ENCODE data around the gene KDELR3.

The KDELR3 gene

DNA sequence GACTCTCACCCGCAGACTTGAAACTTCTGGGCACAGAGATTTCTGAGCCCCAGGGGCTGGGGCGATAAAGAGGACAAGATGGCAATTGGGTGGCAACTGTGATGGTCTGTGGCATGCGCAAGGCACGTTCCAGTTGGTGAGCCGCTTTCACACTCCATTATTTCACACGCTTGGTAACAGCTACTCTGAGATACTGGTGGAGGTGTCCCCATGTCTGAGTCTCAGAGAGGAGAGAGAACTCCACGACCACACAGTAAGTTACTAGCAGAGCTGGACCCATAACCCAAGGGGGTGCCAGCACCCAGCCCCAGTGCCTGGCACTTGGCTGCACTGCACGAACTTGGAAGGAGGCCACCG lies 6.9 kb upstream of the KDELR3 start:
- TF ChIP-seq EGR1 (IDR thresholded peaks at IDR 0.05) = no peak
- TF ChIP-seq FOXM1 (IDR thresholded peaks at IDR 0.05; ENCODE audit: borderline replicate concordance, low read depth) = no peak
- TF ChIP-seq YY1 (IDR thresholded peaks at IDR 0.05; ENCODE audit: low read depth) = no peak; the same call in 1 of the 2 replicates
- no peak for TF ChIP-seq CREB1 (IDR thresholded peaks at IDR 0.05; ENCODE audit: low read depth)
- TF ChIP-seq TCF12 (IDR thresholded peaks at IDR 0.05; ENCODE audit: low read depth) = no peak
- TF ChIP-seq, protein P1, sequence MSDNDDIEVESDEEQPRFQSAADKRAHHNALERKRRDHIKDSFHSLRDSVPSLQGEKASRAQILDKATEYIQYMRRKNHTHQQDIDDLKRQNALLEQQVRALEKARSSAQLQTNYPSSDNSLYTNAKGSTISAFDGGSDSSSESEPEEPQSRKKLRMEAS (IDR thresholded peaks at IDR 0.05) = no peak
- no peak for TF ChIP-seq EP300 (IDR thresholded peaks at IDR 0.05; ENCODE audit: borderline replicate concordance)
- TF ChIP-seq RAD21 (IDR thresholded peaks at IDR 0.05; ENCODE audit: low read depth) = no peak
- no peak for TF ChIP-seq TEAD4 (IDR thresholded peaks at IDR 0.05)
- TF ChIP-seq CEBPB (IDR thresholded peaks at IDR 0.05) = no peak
- TF ChIP-seq, protein P2, sequence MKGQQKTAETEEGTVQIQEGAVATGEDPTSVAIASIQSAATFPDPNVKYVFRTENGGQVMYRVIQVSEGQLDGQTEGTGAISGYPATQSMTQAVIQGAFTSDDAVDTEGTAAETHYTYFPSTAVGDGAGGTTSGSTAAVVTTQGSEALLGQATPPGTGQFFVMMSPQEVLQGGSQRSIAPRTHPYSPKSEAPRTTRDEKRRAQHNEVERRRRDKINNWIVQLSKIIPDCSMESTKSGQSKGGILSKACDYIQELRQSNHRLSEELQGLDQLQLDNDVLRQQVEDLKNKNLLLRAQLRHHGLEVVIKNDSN (IDR thresholded peaks at IDR 0.05) = no peak
- no peak for TF ChIP-seq ZBTB7A (IDR thresholded peaks at IDR 0.05; ENCODE audit: low read depth)
- TF ChIP-seq NFIC (IDR thresholded peaks at IDR 0.05) = no peak
- TF ChIP-seq, protein P3, sequence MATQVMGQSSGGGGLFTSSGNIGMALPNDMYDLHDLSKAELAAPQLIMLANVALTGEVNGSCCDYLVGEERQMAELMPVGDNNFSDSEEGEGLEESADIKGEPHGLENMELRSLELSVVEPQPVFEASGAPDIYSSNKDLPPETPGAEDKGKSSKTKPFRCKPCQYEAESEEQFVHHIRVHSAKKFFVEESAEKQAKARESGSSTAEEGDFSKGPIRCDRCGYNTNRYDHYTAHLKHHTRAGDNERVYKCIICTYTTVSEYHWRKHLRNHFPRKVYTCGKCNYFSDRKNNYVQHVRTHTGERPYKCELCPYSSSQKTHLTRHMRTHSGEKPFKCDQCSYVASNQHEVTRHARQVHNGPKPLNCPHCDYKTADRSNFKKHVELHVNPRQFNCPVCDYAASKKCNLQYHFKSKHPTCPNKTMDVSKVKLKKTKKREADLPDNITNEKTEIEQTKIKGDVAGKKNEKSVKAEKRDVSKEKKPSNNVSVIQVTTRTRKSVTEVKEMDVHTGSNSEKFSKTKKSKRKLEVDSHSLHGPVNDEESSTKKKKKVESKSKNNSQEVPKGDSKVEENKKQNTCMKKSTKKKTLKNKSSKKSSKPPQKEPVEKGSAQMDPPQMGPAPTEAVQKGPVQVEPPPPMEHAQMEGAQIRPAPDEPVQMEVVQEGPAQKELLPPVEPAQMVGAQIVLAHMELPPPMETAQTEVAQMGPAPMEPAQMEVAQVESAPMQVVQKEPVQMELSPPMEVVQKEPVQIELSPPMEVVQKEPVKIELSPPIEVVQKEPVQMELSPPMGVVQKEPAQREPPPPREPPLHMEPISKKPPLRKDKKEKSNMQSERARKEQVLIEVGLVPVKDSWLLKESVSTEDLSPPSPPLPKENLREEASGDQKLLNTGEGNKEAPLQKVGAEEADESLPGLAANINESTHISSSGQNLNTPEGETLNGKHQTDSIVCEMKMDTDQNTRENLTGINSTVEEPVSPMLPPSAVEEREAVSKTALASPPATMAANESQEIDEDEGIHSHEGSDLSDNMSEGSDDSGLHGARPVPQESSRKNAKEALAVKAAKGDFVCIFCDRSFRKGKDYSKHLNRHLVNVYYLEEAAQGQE (IDR thresholded peaks at IDR 0.05; ENCODE audit: low read depth) = no peak
- TF ChIP-seq TAF1 (IDR thresholded peaks at IDR 0.05; ENCODE audit: low read depth) = no peak

DNA sequence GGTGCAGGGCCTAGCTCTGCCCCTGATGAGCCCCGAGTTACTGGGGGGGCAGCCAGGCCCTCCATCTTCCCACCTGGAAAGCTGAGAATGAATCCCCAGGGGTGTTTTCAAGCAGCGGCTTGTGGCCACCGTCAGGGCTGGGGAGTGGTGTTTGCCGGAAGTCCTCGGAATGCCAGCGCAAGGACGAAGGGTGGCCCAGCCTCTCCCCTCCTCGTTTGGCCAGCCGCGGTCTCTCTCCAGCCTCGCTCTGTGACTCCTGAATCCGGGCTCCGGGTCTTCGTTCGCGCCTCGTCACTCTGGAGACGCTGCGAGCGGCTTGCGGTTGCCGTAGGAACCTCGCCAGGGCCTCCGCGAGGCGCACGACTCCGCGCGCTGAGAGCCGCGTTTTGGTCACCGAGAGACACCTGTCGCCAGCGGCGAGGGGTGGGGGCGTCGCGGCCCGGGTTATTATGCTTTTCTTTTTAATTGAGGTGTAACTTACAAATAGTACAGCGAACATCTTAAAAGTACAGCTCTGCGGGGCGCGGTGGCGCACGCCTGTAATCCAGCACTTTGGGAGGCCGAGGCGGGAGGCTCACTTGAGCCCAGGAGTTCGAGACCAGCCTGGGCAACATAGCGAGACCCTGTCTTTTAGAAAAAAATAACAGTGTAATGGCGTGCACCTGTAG lies 6.3 kb upstream of the KDELR3 start:
- no peak for TF ChIP-seq CEBPB (IDR thresholded peaks at IDR 0.05)
- no peak; the same call in 1 of the 2 replicates for TF ChIP-seq EP300 (IDR thresholded peaks at IDR 0.05; ENCODE audit: borderline replicate concordance)
- TF ChIP-seq TEAD4 (IDR thresholded peaks at IDR 0.05) = 0 out of 2 replicates have a peak, but pooled peaks have one; percentile 14
- TF ChIP-seq FOXM1 (IDR thresholded peaks at IDR 0.05; ENCODE audit: borderline replicate concordance, low read depth) = no peak
- TF ChIP-seq, protein P1 (IDR thresholded peaks at IDR 0.05) = peak; percentile 92
- peak; percentile 34; the same call in 1 of the 2 replicates for TF ChIP-seq RAD21 (IDR thresholded peaks at IDR 0.05; ENCODE audit: low read depth)
- peak; percentile 46 for TF ChIP-seq NFIC (IDR thresholded peaks at IDR 0.05)
- TF ChIP-seq ZBTB7A (IDR thresholded peaks at IDR 0.05; ENCODE audit: low read depth) = peak; percentile 53; the same call in 1 of the 2 replicates
- TF ChIP-seq, protein P2 (IDR thresholded peaks at IDR 0.05) = 0 out of 2 replicates have a peak, but pooled peaks have one; percentile 25
- TF ChIP-seq YY1 (IDR thresholded peaks at IDR 0.05; ENCODE audit: low read depth) = peak; percentile 61; the same call in 1 of the 2 replicates
- no peak for TF ChIP-seq CREB1 (IDR thresholded peaks at IDR 0.05; ENCODE audit: low read depth)
- TF ChIP-seq TAF1 (IDR thresholded peaks at IDR 0.05; ENCODE audit: low read depth) = peak; percentile 49; the same call in 1 of the 2 replicates
- no peak; the same call in 1 of the 2 replicates for TF ChIP-seq EGR1 (IDR thresholded peaks at IDR 0.05)
- TF ChIP-seq, protein P3 (IDR thresholded peaks at IDR 0.05; ENCODE audit: low read depth) = no peak

DNA sequence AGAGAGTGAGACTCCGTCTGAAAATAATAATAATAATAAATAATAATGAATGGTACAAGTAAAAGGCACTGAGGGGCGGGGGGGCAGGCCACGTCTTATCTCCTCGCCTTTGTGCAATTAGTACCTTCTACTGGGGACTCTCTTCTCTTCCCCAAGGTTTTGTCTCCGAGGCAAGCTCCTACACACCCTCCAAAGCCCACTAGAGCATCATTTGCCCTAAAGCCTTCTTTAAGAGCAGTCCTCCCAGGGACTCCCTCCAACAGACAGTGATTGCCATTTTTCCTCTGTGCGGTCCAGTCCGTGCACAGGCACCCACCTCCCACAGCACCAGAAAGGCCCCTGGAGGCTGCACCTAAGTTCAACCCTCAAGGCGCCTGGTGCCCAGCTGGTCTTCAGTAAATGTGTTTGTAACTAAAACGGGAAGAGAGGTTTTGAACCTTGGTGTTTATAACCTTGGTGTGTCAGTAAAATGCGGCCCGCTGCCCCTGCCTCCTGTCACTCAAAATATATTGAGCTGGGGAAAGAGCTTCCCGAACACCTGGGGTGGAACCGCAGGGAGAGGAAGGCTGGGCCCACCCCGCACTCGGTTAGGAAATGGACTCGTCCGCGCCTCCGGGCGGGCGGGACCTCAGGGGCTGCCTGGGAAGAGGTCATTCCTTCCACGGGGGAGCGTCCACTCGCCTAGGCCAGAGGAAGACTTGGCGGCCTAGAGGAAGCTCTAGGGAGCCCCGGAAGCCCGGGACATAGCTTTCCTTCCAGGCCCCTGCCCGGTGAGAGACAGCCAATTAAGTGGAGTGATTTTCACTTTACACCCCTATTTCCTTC lies 4.7 kb upstream of the KDELR3 start:
- TF ChIP-seq RAD21 (IDR thresholded peaks at IDR 0.05; ENCODE audit: low read depth) (no peak), NFIC (IDR thresholded peaks at IDR 0.05) (no peak), TAF1 (IDR thresholded peaks at IDR 0.05; ENCODE audit: low read depth) (no peak), CREB1 (IDR thresholded peaks at IDR 0.05; ENCODE audit: low read depth) (no peak), ZBTB7A (IDR thresholded peaks at IDR 0.05; ENCODE audit: low read depth) (no peak), TCF12 (IDR thresholded peaks at IDR 0.05; ENCODE audit: low read depth) (no peak), TEAD4 (IDR thresholded peaks at IDR 0.05) (no peak), CEBPB (IDR thresholded peaks at IDR 0.05) (no peak), FOXM1 (IDR thresholded peaks at IDR 0.05; ENCODE audit: borderline replicate concordance, low read depth) (no peak), EGR1 (IDR thresholded peaks at IDR 0.05) (no peak), EP300 (IDR thresholded peaks at IDR 0.05; ENCODE audit: borderline replicate concordance) (no peak), YY1 (IDR thresholded peaks at IDR 0.05; ENCODE audit: low read depth) (no peak)
- TF ChIP-seq, protein P3 (IDR thresholded peaks at IDR 0.05; ENCODE audit: low read depth) = no peak
- TF ChIP-seq, protein P1 (IDR thresholded peaks at IDR 0.05) = no peak
- TF ChIP-seq, protein P2 (IDR thresholded peaks at IDR 0.05) = no peak

Data from Ishikawa (cell line).